H1 (cell line): Measurements from ENCODE around the gene CLCA1. TPM values are rescaled to one million over a fixed set of nuclear protein-coding genes. Genes with fewer than 3 reads are reported as not detected.

Source experiments
- CTCF ChIA-PET: fragments of 300-600 bp; sonication (Branson Sonifier 250); formaldehyde crosslinking; loops from one replicate; lab custom pipeline; 2021; ENCODE audit not compliant: partially characterized antibody; lab: Charles Lee
- POLR2A ChIA-PET: fragments of 300-600 bp; sonication (Branson Sonifier 250); formaldehyde crosslinking; loops from one replicate; lab custom pipeline; 2021; ENCODE audit warnings: inconsistent platforms; ENCODE audit not compliant: partially characterized antibody; lab: Charles Lee
- DNase-seq, 2 experiments: peaks; one replicate each; pipeline versions ENCODE4 v3.0.0 to v3.0.0-alpha.2; 2010 to 2022; ENCODE audit warnings: low spot score in 2 of 2, low read depth in 1 of 2, mixed read lengths in 1 of 2
- FAIRE-seq: peaks from 2 replicates; lab custom pipeline; 2011; peaks lifted over from hg19 to GRCh38; lab: Jason Lieb, UNC
- H2AFZ ChIP-seq: 2 replicates; pipeline ENCODE4 v1.8.1; 2012; ENCODE audit warnings: low read length, inconsistent platforms
- H2AK5ac ChIP-seq: 2 replicates; pipeline ENCODE4 v1.6.1; 2013; ENCODE audit warnings: low read depth, low read length
- H2BK120ac ChIP-seq: replicated peaks from 2 replicates; pipeline ENCODE3; 2013; ENCODE audit warnings: low read depth, low read length, inconsistent platforms
- H2BK12ac ChIP-seq: 2 replicates; pipeline ENCODE4 v1.6.1; 2013; ENCODE audit warnings: low read depth, low read length
- H2BK15ac ChIP-seq: 2 replicates; pipeline ENCODE4 v1.6.1; 2013; ENCODE audit warnings: low read length
- H2BK20ac ChIP-seq: 2 replicates; pipeline ENCODE4 v1.6.1; 2013; ENCODE audit warnings: low read length
- H2BK5ac ChIP-seq: 2 replicates; pipeline ENCODE4 v1.6.1; 2013; ENCODE audit warnings: low read depth, low read length
- H3K14ac ChIP-seq: 2 replicates; pipeline ENCODE4 v1.6.1; 2013; ENCODE audit warnings: inconsistent platforms; ENCODE audit not compliant: insufficient read length
- H3K18ac ChIP-seq: 2 replicates; pipeline ENCODE4 v1.6.1; 2013; ENCODE audit warnings: low read length; ENCODE audit errors: extremely low read depth
- H3K23ac ChIP-seq: 2 replicates; pipeline ENCODE4 v1.6.1; 2013; ENCODE audit warnings: inconsistent platforms; ENCODE audit not compliant: insufficient read length
- H3K23me2 ChIP-seq: 2 replicates; pipeline ENCODE4 v1.6.1; 2013; ENCODE audit warnings: low read depth, low read length
- H3K27ac ChIP-seq: 2 replicates; pipeline ENCODE4 v1.6.1; 2011; ENCODE audit warnings: low read depth, low read length, inconsistent platforms
- H3K27me3 ChIP-seq, 4 experiments: replicated peaks in 1 of 4; 1 replicate in 1 of 4; 2 replicates in 3 of 4; pipeline versions ENCODE4 v1.6.1 to v1.8.1; 2011 to 2013; ENCODE audit warnings: low read length in 3 of 4, mild to moderate bottlenecking in 3 of 4, inconsistent platforms in 2 of 4, mixed read lengths in 2 of 4, moderate library complexity in 1 of 4; ENCODE audit not compliant: control insufficient read depth in 3 of 4, insufficient read depth in 3 of 4; ENCODE audit errors: extremely low read depth in 1 of 4
- H3K36me3 ChIP-seq, 4 experiments: 2 replicates each; pipeline versions ENCODE4 v1.6.1 to v1.8.1; 2011 to 2013; ENCODE audit warnings: mild to moderate bottlenecking in 4 of 4, low read length in 3 of 4, moderate library complexity in 2 of 4, control low read depth in 1 of 4, inconsistent platforms in 1 of 4; ENCODE audit not compliant: insufficient read depth in 4 of 4, control insufficient read depth in 2 of 4
- H3K4ac ChIP-seq: replicated peaks from 2 replicates; pipeline ENCODE3; 2013; ENCODE audit warnings: low read length, low read depth, mixed read lengths, inconsistent platforms; ENCODE audit not compliant: insufficient read length
- H3K4me1 ChIP-seq, 4 experiments: replicated peaks in 1 of 4; 1 replicate in 1 of 4; 2 replicates in 3 of 4; pipeline versions ENCODE4 v1.6.1 to v1.8.1; 2011 to 2013; ENCODE audit warnings: low read length in 3 of 4, inconsistent platforms in 2 of 4, mixed read lengths in 1 of 4; ENCODE audit not compliant: insufficient read depth in 4 of 4, control insufficient read depth in 3 of 4
- H3K4me2 ChIP-seq, 2 experiments: 2 replicates each; pipeline versions ENCODE4 v1.6.1 to v1.8.1; 2011 to 2013; ENCODE audit warnings: low read depth in 2 of 2, low read length in 2 of 2, control low read depth in 1 of 2, inconsistent platforms in 1 of 2, mild to moderate bottlenecking in 1 of 2; ENCODE audit not compliant: insufficient read depth in 1 of 2
- H3K4me3 ChIP-seq, 4 experiments: fragments of 200-600, 300-600 bp in 1 of 4; sonication (generic), shearing (Covaris generic), sonication (Bioruptor Twin) in 1 of 4; 2 replicates each; pipeline versions ENCODE4 v1.5.1 to v1.8.1; 2011 to 2016; ENCODE audit warnings: low read length in 4 of 4, low read depth in 3 of 4, control low read depth in 2 of 4, inconsistent platforms in 2 of 4, mild to moderate bottlenecking in 2 of 4, mixed read lengths in 1 of 4, moderate library complexity in 1 of 4; ENCODE audit not compliant: insufficient read depth in 2 of 4; ENCODE audit errors: extremely low read depth in 1 of 4
- H3K56ac ChIP-seq: replicated peaks from 2 replicates; pipeline ENCODE3; 2013; ENCODE audit warnings: low read depth, mild to moderate bottlenecking, mixed read lengths, low read length, inconsistent platforms; ENCODE audit not compliant: insufficient read length
- H3K79me1 ChIP-seq: 2 replicates; pipeline ENCODE4 v1.6.1; 2013; ENCODE audit warnings: low read depth, low read length, control low read depth
- H3K79me2 ChIP-seq, 2 experiments: 2 replicates each; pipeline versions ENCODE4 v1.6.1 to v1.8.1; 2012 to 2013; ENCODE audit warnings: low read length in 2 of 2, mild to moderate bottlenecking in 2 of 2, inconsistent platforms in 1 of 2; ENCODE audit not compliant: insufficient read depth in 2 of 2, control insufficient read depth in 1 of 2
- H3K9ac ChIP-seq, 4 experiments: replicated peaks in 1 of 4; 1 replicate in 1 of 4; 2 replicates in 3 of 4; pipeline versions ENCODE4 v1.6.1 to v1.8.1; 2011 to 2013; ENCODE audit warnings: low read depth in 3 of 4, low read length in 3 of 4, control low read depth in 2 of 4, mild to moderate bottlenecking in 2 of 4, moderate library complexity in 2 of 4, inconsistent platforms in 1 of 4; ENCODE audit errors: extremely low read depth in 1 of 4
- H3K9me3 ChIP-seq, 2 experiments: 2 replicates each; pipeline versions ENCODE4 v1.6.1 to v1.8.1; 2012 to 2013; ENCODE audit warnings: mild to moderate bottlenecking in 2 of 2, moderate library complexity in 2 of 2, control low read depth in 1 of 2, inconsistent platforms in 1 of 2, low read depth in 1 of 2, low read length in 1 of 2, mixed read lengths in 1 of 2; ENCODE audit not compliant: insufficient read depth in 2 of 2
- H4K20me1 ChIP-seq, 2 experiments: replicated peaks in 1 of 2; 2 replicates each; pipeline versions ENCODE3 to v1.8.1; 2011 to 2013; ENCODE audit warnings: inconsistent platforms in 2 of 2, low read length in 2 of 2, mild to moderate bottlenecking in 1 of 2; ENCODE audit not compliant: insufficient read depth in 2 of 2, control insufficient read depth in 1 of 2
- H4K5ac ChIP-seq: 2 replicates; pipeline ENCODE4 v1.6.1; 2013; ENCODE audit warnings: low read length, low read depth, mixed read lengths, inconsistent platforms; ENCODE audit not compliant: insufficient read length
- H4K8ac ChIP-seq: 2 replicates; pipeline ENCODE4 v1.8.0; 2013; ENCODE audit warnings: mild to moderate bottlenecking, moderate library complexity, low read length, inconsistent platforms; ENCODE audit not compliant: insufficient read depth; ENCODE audit errors: extremely low read depth
- H4K91ac ChIP-seq: replicated peaks from 2 replicates; pipeline ENCODE3; 2013; ENCODE audit warnings: low read length, mixed read lengths, inconsistent platforms; ENCODE audit not compliant: insufficient read length
- BRCA1 ChIP-seq: IDR thresholded peaks from 2 replicates; pipeline ENCODE4 v1.6.1; 2012; ENCODE audit warnings: low read depth, low read length, improper control_type of control experiment
- CBX5 ChIP-seq: fragments of 300-800, 300-1000 bp; sonication (generic); IDR thresholded peaks from 2 replicates; pipeline ENCODE4 v1.7.1; 2016; ENCODE audit warnings: antibody characterized with exemption, low read length, low read depth
- CEBPB ChIP-seq: IDR thresholded peaks from 2 replicates; pipeline ENCODE4 v1.6.1; 2012; ENCODE audit warnings: low read depth, low read length
- CTCF ChIP-seq, 3 experiments: IDR thresholded peaks; 1 replicate in 2 of 3; 2 replicates in 1 of 3; pipeline versions ENCODE4 v1.5.1 to v1.6.1; 2011; ENCODE audit warnings: low read length in 3 of 3, mild to moderate bottlenecking in 3 of 3, inconsistent platforms in 2 of 3, low read depth in 1 of 3, moderate library complexity in 1 of 3; ENCODE audit not compliant: insufficient read depth in 1 of 3; ENCODE audit errors: control extremely low read depth in 1 of 3
- MAX ChIP-seq: IDR thresholded peaks from 2 replicates; pipeline ENCODE4 v1.6.1; 2012; ENCODE audit warnings: inconsistent platforms
- NRF1 ChIP-seq: IDR thresholded peaks from 2 replicates; pipeline ENCODE4 v1.6.1; 2011; ENCODE audit warnings: mild to moderate bottlenecking, low read depth, low read length, improper control_type of control experiment
- POLR2AphosphoS5 ChIP-seq: IDR thresholded peaks from 2 replicates; pipeline ENCODE4 v1.6.1; 2011; ENCODE audit warnings: low read depth, low read length
- RAD21 ChIP-seq, 2 experiments: IDR thresholded peaks in 1 of 2; conservative IDR thresholded peaks in 1 of 2; 2 replicates each; pipeline ENCODE4 v1.6.1; 2011; ENCODE audit warnings: low read depth in 2 of 2, low read length in 2 of 2, improper control_type of control experiment in 1 of 2, inconsistent platforms in 1 of 2, mild to moderate bottlenecking in 1 of 2, moderate library complexity in 1 of 2
- RBBP5 ChIP-seq: IDR thresholded peaks from 2 replicates; pipeline ENCODE4 v1.7.1; 2012; ENCODE audit warnings: low read depth, mild to moderate bottlenecking, inconsistent platforms, low read length, moderate library complexity, borderline replicate concordance
- RNF2 ChIP-seq: fragments of 200-900, 300-1000 bp; sonication (generic); IDR thresholded peaks from 2 replicates; pipeline ENCODE4 v1.7.1; 2016; ENCODE audit warnings: borderline replicate concordance, low read depth, mild to moderate bottlenecking, antibody characterized with exemption, low read length; ENCODE audit not compliant: poor library complexity, severe bottlenecking; ENCODE audit errors: missing control alignments
- TEAD4 ChIP-seq: IDR thresholded peaks from 2 replicates; pipeline ENCODE4 v1.6.1; 2012; ENCODE audit warnings: low read depth, low read length, inconsistent platforms, mixed read lengths
- ZNF274 ChIP-seq: IDR thresholded peaks from 2 replicates; pipeline ENCODE4 v1.7.0; 2012; ENCODE audit warnings: low read length, borderline replicate concordance; ENCODE audit errors: extremely low read depth
- polyA plus RNA-seq, 7 experiments: library from polyadenylated mRNA; depleted of rRNA in 3 of 7; stranded (reverse) in 5 of 7; unstranded in 2 of 7; fragments of >200 nt in 5 of 7; fragments of 200-250 nt in 2 of 7; gene quantifications; 1 replicate in 5 of 7; 2 replicates in 1 of 7; 4 replicates in 1 of 7; pipeline versions ENCODE4 v1.2.1 to v1.2.3, GENCODE V29; 2011 to 2013; ENCODE audit warnings: missing spikeins in 2 of 7, mixed read lengths in 2 of 7
- total RNA-seq: library from RNA; stranded (reverse); fragmentation: NEBNext Ultra II Directional; extraction: Animal tissue kit (Norgen Biotek cat#: 25700); gene quantifications from 2 replicates; pipeline ENCODE4 v1.2.1, GENCODE V29; 2021

The CLCA1 gene
- total and polyA plus RNA-seq, 2 of the 8 experiments (the other 6 are each of a cell fraction or from before 2014, with no cell fraction given) = not detected

GRCh38 chr1:86423873-86424272 lies 44.9 kb upstream of the CLCA1 start, which contains the start of gene CLCA2:
Gene CLCA2, plus strand, starts transcription at chr1:86424171. Its CDS starts 77 bp downstream, at chr1:86424248.
- Histone ChIP-seq H2AFZ (peak within 1 kb of the TSS; percentile 65; the same call in 1 of the 2 replicates), H4K91ac (no peak within 1 kb of the TSS), H3K4me1 (0 out of 7 replicates have a peak, but pooled peaks cover 0 to 1% (median 0%) of the 10 kb centered on the region in 4 experiments), H3K14ac (no peak within 1 kb of the TSS), H3K27me3 (no peaks in the 10 kb centered on the region), H3K36me3 (no peaks in the 10 kb centered on the region), H3K18ac (no peak within 1 kb of the TSS), H3K4me2 (no peak within 1 kb of the TSS), H3K79me1 (no peaks in the 10 kb centered on the region), H3K23me2 (no peaks in the 10 kb centered on the region; the same call in 1 of the 2 replicates), H2AK5ac (no peak within 1 kb of the TSS), H3K4ac (no peak within 1 kb of the TSS), H4K8ac (no peak within 1 kb of the TSS), H2BK5ac (no peak within 1 kb of the TSS), H3K56ac (no peak within 1 kb of the TSS), H2BK15ac (no peak within 1 kb of the TSS), H3K4me3 (no peak within 1 kb of the TSS), H3K9ac (no peak within 1 kb of the TSS), H4K5ac (no peak within 1 kb of the TSS), H3K23ac (no peak within 1 kb of the TSS), H3K79me2 (no peaks in the 10 kb centered on the region), H2BK120ac (no peak within 1 kb of the TSS), H3K27ac (no peak within 1 kb of the TSS), H2BK12ac (no peak within 1 kb of the TSS), H4K20me1 (no peaks in the 10 kb centered on the region), H3K9me3 (no peaks in the 10 kb centered on the region), H2BK20ac (no peak within 1 kb of the TSS)
- FAIRE-seq (no peak), DNase-seq (no peak)
- ChIA-PET POLR2A (no interaction called here), CTCF (interaction anchor here (0.6 to 1.9 kb wide), 6 partner anchors 13 to 82 kb away, joined by 3 to 8 read pairs (median 4); no protein-coding TSS in a partner anchor)
- TF ChIP-seq ZNF274 (no peak), CBX5 (no peak), RNF2 (no peak), RAD21 (IDR thresholded peaks at IDR 0.05 in 1 of 2, conservative IDR thresholded peaks at IDR 0.05 in 1 of 2; ENCODE audit: low read depth in 2 of 2, low read length in 2 of 2) (no peak), MAX (no peak), NRF1 (no peak), TEAD4 (no peak), POLR2AphosphoS5 (no peak), CTCF (IDR thresholded peaks at IDR 0.05; ENCODE audit: control extremely low read depth in 1 of 3, insufficient read depth in 1 of 3, low read depth in 1 of 3, low read length in 3 of 3) (no peak), RBBP5 (no peak), CEBPB (no peak), BRCA1 (no peak)
